ENCODE data around the gene DAB2IP.

Gene DAB2IP

DNA sequence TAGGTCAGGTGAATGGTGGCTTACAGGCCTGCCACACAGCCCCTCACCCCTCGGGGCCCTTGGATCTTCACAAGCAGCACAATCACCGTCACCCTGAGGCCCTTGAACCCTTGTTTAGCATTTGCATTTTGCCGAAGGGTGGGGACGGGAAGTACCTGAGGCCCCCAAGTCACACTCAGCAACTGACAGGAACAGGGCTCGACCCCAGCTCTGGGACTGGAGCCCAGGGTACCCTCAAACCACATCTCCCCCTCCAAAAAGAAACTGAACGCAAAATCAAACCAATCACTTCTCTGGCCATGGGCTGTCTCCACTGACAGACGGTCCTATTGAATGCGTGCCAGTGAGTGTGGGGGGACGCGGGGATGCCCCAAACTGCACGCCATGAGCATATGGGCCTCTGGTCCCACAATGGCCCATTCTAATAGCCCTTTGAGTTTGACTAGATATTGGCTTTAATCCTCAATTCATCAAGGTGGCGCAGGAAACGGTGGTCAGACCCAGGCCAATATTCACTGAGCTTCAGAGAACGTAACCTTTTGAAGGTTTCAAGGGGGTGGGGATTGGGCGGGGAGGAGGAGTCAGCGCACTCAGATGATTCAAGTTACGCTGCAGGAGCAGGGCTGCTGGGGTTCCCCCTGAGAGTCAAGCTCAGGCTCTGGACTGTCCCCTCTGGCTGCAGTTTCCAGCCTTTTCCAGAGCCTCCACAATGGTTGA is 176.0 kb downstream of the DAB2IP start:
- H3K4me2 ChIP-seq (ENCODE audit: insufficient read depth, low read length, poor library complexity, severe bottlenecking): no peak overlapping the region
- no peaks in the 10 kb centered on the region for H3K9me3 ChIP-seq (replicated peaks in 1 of 2; ENCODE audit: control insufficient read depth in 2 of 2, insufficient read depth in 1 of 2, low read depth in 1 of 2, low read length in 2 of 2)
- no peak overlapping the region for H3K4me3 ChIP-seq (ENCODE audit: low read length in 2 of 2)
- H3K27ac ChIP-seq (replicated peaks; ENCODE audit: low read length): no peak overlapping the region
- no peak overlapping the region for H2AFZ ChIP-seq (ENCODE audit: low read length)
- H2BK12ac ChIP-seq (ENCODE audit: low read length): no peak overlapping the region
- no peaks in the 10 kb centered on the region for H3K36me3 ChIP-seq (replicated peaks in 1 of 2; ENCODE audit: control insufficient read depth in 2 of 2, insufficient read depth in 2 of 2, low read length in 2 of 2)
- H3K4me1 ChIP-seq (ENCODE audit: control insufficient read depth in 2 of 2, insufficient read depth in 1 of 2, low read depth in 1 of 2, low read length in 2 of 2): peaks cover 0 to 3% of the 10 kb centered on the region in 2 donors
- H2AK5ac ChIP-seq (ENCODE audit: low read depth, low read length): peak overlapping the region; percentile 44
- H3K27me3 ChIP-seq (ENCODE audit: control insufficient read depth in 3 of 3, insufficient read depth in 3 of 3, low read depth in 1 of 3, low read length in 3 of 3): peaks cover 0 to 16% (median 0%) of the 10 kb centered on the region in 3 experiments
- H2BK5ac ChIP-seq (ENCODE audit: low read length): no peak overlapping the region
- no peak for DNase-seq (ENCODE audit: low spot score)
- no peak overlapping the region for H4K8ac ChIP-seq (ENCODE audit: low read depth, low read length)
- H3K23ac ChIP-seq (ENCODE audit: low read depth, low read length, poor library complexity): no peak overlapping the region
- H3K9ac ChIP-seq (ENCODE audit: low read depth, low read length, poor library complexity): no peak overlapping the region
- H3K4ac ChIP-seq (ENCODE audit: low read length): no peak overlapping the region
- no peak overlapping the region for H2BK120ac ChIP-seq (ENCODE audit: low read depth, low read length)
- no CpG with 5 or more reads among the region's 17 CpGs for WGBS, 2 donors (ENCODE audit: extremely low coverage in 2 of 2, insufficient read length in 2 of 2, insufficient replicate concordance in 1 of 2)
- H3K18ac ChIP-seq (ENCODE audit: low read length): peak overlapping the region; percentile 32
- H3K14ac ChIP-seq (ENCODE audit: low read length): no peak overlapping the region
- H2BK15ac ChIP-seq (ENCODE audit: low read length): no peak overlapping the region
- H3K79me1 ChIP-seq (ENCODE audit: low read depth, low read length): no peaks in the 10 kb centered on the region
- H4K91ac ChIP-seq (ENCODE audit: low read depth, low read length, poor library complexity): no peak overlapping the region

DNA sequence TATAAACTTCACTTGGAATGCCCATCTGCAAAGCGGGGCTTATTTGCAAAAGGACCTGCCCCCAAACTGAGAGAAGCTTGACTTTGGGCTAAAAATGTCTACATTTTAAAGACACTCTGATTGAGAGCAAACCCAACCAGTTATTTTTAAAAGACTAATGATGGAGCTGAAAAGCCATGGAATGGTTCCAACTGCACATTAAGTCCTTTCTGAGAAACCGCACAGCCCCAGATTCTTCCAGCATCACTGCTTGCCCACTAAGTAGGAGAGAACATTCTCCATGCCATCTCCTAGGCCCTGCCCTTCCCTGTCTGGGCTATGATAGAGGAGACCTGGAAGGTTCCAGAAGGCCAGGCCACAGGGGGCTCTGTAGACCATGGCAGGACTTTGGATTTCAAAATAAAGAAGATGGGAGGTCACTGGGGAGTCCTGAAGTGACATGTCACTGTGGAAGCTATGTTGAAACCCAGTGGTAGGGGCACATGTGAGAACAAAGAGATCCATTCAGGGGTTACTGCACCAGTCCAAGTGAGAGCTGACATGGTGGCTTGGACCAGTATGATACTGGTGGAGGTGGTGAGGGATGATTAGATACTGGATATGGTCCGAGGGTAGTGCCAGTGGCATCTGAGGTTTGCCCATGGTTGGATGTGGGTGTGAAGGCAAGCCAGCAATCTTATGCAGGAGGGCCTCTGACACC is 179.2 kb downstream of the DAB2IP start:
- Histone ChIP-seq H3K9ac (ENCODE audit: low read depth, low read length, poor library complexity) (no peak overlapping the region), H4K8ac (ENCODE audit: low read depth, low read length) (no peak overlapping the region), H2AK5ac (ENCODE audit: low read depth, low read length) (no peak overlapping the region), H2BK15ac (ENCODE audit: low read length) (no peak overlapping the region), H3K79me1 (ENCODE audit: low read depth, low read length) (no peaks in the 10 kb centered on the region), H2BK120ac (ENCODE audit: low read depth, low read length) (no peak overlapping the region), H3K4ac (ENCODE audit: low read length) (no peak overlapping the region), H3K18ac (ENCODE audit: low read length) (no peak overlapping the region), H3K27ac (replicated peaks; ENCODE audit: low read length) (no peak overlapping the region), H4K91ac (ENCODE audit: low read depth, low read length, poor library complexity) (no peak overlapping the region), H2BK5ac (ENCODE audit: low read length) (no peak overlapping the region), H3K4me3 (ENCODE audit: low read length in 2 of 2) (no peak overlapping the region), H2BK12ac (ENCODE audit: low read length) (no peak overlapping the region), H3K4me2 (ENCODE audit: insufficient read depth, low read length, poor library complexity, severe bottlenecking) (no peak overlapping the region), H3K4me1 (ENCODE audit: control insufficient read depth in 2 of 2, insufficient read depth in 1 of 2, low read depth in 1 of 2, low read length in 2 of 2) (peaks cover 0 to 3% of the 10 kb centered on the region in 2 donors), H3K9me3 (replicated peaks in 1 of 2; ENCODE audit: control insufficient read depth in 2 of 2, insufficient read depth in 1 of 2, low read depth in 1 of 2, low read length in 2 of 2) (no peaks in the 10 kb centered on the region), H3K36me3 (replicated peaks in 1 of 2; ENCODE audit: control insufficient read depth in 2 of 2, insufficient read depth in 2 of 2, low read length in 2 of 2) (no peaks in the 10 kb centered on the region), H3K23ac (ENCODE audit: low read depth, low read length, poor library complexity) (no peak overlapping the region), H3K14ac (ENCODE audit: low read length) (no peak overlapping the region), H3K27me3 (ENCODE audit: control insufficient read depth in 3 of 3, insufficient read depth in 3 of 3, low read depth in 1 of 3, low read length in 3 of 3) (peaks cover 0 to 30% (median 0%) of the 10 kb centered on the region in 3 experiments), H2AFZ (ENCODE audit: low read length) (no peak overlapping the region)
- no CpG with 5 or more reads among the region's 3 CpGs for WGBS, 2 donors (ENCODE audit: extremely low coverage in 2 of 2, insufficient read length in 2 of 2, insufficient replicate concordance in 1 of 2)
- DNase-seq (ENCODE audit: low spot score): no peak

DNA sequence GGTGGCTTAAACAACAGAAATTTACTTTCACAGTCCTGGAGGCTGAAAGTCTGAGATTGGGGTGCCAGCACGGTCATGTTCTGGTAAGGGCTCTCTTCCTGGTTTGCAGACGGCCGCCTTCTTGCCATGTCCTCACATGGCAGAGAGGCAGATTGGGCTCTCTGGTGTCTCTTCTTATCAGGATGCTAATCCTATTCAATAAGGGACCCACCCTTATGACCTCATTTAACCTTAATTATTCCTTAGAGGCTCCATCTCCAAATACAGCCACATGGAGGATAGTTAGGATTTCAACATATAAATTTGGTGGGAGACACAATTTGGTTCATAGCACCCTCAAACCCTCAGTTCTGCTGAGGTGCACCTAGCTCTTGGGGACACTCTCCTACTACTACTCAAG is 180.4 kb downstream of the DAB2IP start:
- H3K4ac ChIP-seq (ENCODE audit: low read length): no peak overlapping the region
- no peak overlapping the region for H2BK5ac ChIP-seq (ENCODE audit: low read length)
- no peak overlapping the region for H2AFZ ChIP-seq (ENCODE audit: low read length)
- no peak overlapping the region for H3K27ac ChIP-seq (replicated peaks; ENCODE audit: low read length)
- no peak overlapping the region for H2AK5ac ChIP-seq (ENCODE audit: low read depth, low read length)
- H3K9ac ChIP-seq (ENCODE audit: low read depth, low read length, poor library complexity): no peak overlapping the region
- H3K4me3 ChIP-seq (ENCODE audit: low read length in 2 of 2): no peak overlapping the region
- no peak overlapping the region for H2BK12ac ChIP-seq (ENCODE audit: low read length)
- H2BK120ac ChIP-seq (ENCODE audit: low read depth, low read length): no peak overlapping the region
- no peaks in the 10 kb centered on the region for H3K9me3 ChIP-seq (replicated peaks in 1 of 2; ENCODE audit: control insufficient read depth in 2 of 2, insufficient read depth in 1 of 2, low read depth in 1 of 2, low read length in 2 of 2)
- no CpG with 5 or more reads among the region's 3 CpGs for WGBS, 2 donors (ENCODE audit: extremely low coverage in 2 of 2, insufficient read length in 2 of 2, insufficient replicate concordance in 1 of 2)
- no peak overlapping the region for H3K14ac ChIP-seq (ENCODE audit: low read length)
- peaks cover 0 to 3% of the 10 kb centered on the region in 2 donors for H3K4me1 ChIP-seq (ENCODE audit: control insufficient read depth in 2 of 2, insufficient read depth in 1 of 2, low read depth in 1 of 2, low read length in 2 of 2)
- no peaks in the 10 kb centered on the region for H3K79me1 ChIP-seq (ENCODE audit: low read depth, low read length)
- H3K27me3 ChIP-seq (ENCODE audit: control insufficient read depth in 3 of 3, insufficient read depth in 3 of 3, low read depth in 1 of 3, low read length in 3 of 3): peaks cover 0 to 37% (median 0%) of the 10 kb centered on the region in 3 experiments
- no peak overlapping the region for H3K18ac ChIP-seq (ENCODE audit: low read length)
- DNase-seq (ENCODE audit: low spot score): no peak
- H2BK15ac ChIP-seq (ENCODE audit: low read length): no peak overlapping the region
- H3K36me3 ChIP-seq (replicated peaks in 1 of 2; ENCODE audit: control insufficient read depth in 2 of 2, insufficient read depth in 2 of 2, low read length in 2 of 2): no peaks in the 10 kb centered on the region
- H3K23ac ChIP-seq (ENCODE audit: low read depth, low read length, poor library complexity): no peak overlapping the region
- H3K4me2 ChIP-seq (ENCODE audit: insufficient read depth, low read length, poor library complexity, severe bottlenecking): no peak overlapping the region
- H4K8ac ChIP-seq (ENCODE audit: low read depth, low read length): no peak overlapping the region
- no peak overlapping the region for H4K91ac ChIP-seq (ENCODE audit: low read depth, low read length, poor library complexity)

DNA sequence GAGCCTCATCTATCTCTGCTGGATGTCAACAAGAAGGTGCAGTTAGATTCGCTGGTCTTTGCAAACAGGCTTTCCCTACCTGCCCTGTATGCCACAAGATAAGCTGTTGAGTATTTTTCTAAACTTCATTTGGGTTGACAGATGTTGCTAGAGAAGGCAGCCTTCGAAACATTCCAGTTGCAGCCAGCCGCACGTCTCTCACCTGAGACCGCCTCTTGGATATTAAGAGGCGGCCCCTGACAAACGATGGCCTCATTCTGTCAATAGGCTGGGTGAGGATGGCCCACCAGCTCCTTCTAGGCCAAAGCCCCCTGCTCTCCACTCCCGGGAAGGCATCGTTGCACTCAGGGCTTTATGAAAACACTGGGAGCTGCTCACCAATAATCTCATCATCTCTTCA is 181.6 kb downstream of the DAB2IP start:
- no peaks in the 10 kb centered on the region for H3K79me1 ChIP-seq (ENCODE audit: low read depth, low read length)
- no peak overlapping the region for H2BK120ac ChIP-seq (ENCODE audit: low read depth, low read length)
- H4K91ac ChIP-seq (ENCODE audit: low read depth, low read length, poor library complexity): no peak overlapping the region
- H3K9ac ChIP-seq (ENCODE audit: low read depth, low read length, poor library complexity): no peak overlapping the region
- H3K14ac ChIP-seq (ENCODE audit: low read length): no peak overlapping the region
- no peak overlapping the region for H2AK5ac ChIP-seq (ENCODE audit: low read depth, low read length)
- no CpG with 5 or more reads among the region's 9 CpGs for WGBS, 2 donors (ENCODE audit: extremely low coverage in 2 of 2, insufficient read length in 2 of 2, insufficient replicate concordance in 1 of 2)
- no peak overlapping the region for H3K4me2 ChIP-seq (ENCODE audit: insufficient read depth, low read length, poor library complexity, severe bottlenecking)
- H2BK15ac ChIP-seq (ENCODE audit: low read length): no peak overlapping the region
- H3K23ac ChIP-seq (ENCODE audit: low read depth, low read length, poor library complexity): no peak overlapping the region
- no peak overlapping the region for H3K4ac ChIP-seq (ENCODE audit: low read length)
- H2BK12ac ChIP-seq (ENCODE audit: low read length): no peak overlapping the region
- no peaks in the 10 kb centered on the region for H3K9me3 ChIP-seq (replicated peaks in 1 of 2; ENCODE audit: control insufficient read depth in 2 of 2, insufficient read depth in 1 of 2, low read depth in 1 of 2, low read length in 2 of 2)
- no peak for DNase-seq (ENCODE audit: low spot score)
- no peak overlapping the region for H4K8ac ChIP-seq (ENCODE audit: low read depth, low read length)
- H2AFZ ChIP-seq (ENCODE audit: low read length): no peak overlapping the region
- H3K18ac ChIP-seq (ENCODE audit: low read length): no peak overlapping the region
- H3K4me1 ChIP-seq (ENCODE audit: control insufficient read depth in 2 of 2, insufficient read depth in 1 of 2, low read depth in 1 of 2, low read length in 2 of 2): peaks cover 0 to 5% of the 10 kb centered on the region in 2 donors
- H3K27ac ChIP-seq (replicated peaks; ENCODE audit: low read length): no peak overlapping the region
- H3K27me3 ChIP-seq (ENCODE audit: control insufficient read depth in 3 of 3, insufficient read depth in 3 of 3, low read depth in 1 of 3, low read length in 3 of 3): peaks cover 0 to 49% (median 0%) of the 10 kb centered on the region in 3 experiments
- H3K36me3 ChIP-seq (replicated peaks in 1 of 2; ENCODE audit: control insufficient read depth in 2 of 2, insufficient read depth in 2 of 2, low read length in 2 of 2): no peaks in the 10 kb centered on the region
- H3K4me3 ChIP-seq (ENCODE audit: low read length in 2 of 2): no peak overlapping the region
- peak overlapping the region; percentile 88 for H2BK5ac ChIP-seq (ENCODE audit: low read length)
